K562 (cell line): ENCODE results near the gene TMEM107. TPM values are rescaled to one million over a fixed set of nuclear protein-coding genes. Genes with fewer than 3 reads are reported as not detected.

Experiments used
- EZH2 ChIP-seq: IDR thresholded peaks from 2 replicates; pipeline ENCODE4 v1.6.1; 2012; ENCODE audit warnings: low read depth, mild to moderate bottlenecking, inconsistent platforms, low read length, borderline replicate concordance
- FOSL1 ChIP-seq: fragments of 200-800 bp; sonication (Bioruptor generic); conservative IDR thresholded peaks from 2 replicates; pipeline ENCODE4 v1.6.1; 2016; ENCODE audit warnings: missing genetic modification characterization, missing compliant biosample characterization
- KDM1A ChIP-seq, 2 experiments: fragments of 450-650 bp; IDR thresholded peaks; 2 replicates each; pipeline ENCODE4 v1.6.1; 2016; ENCODE audit warnings: mild to moderate bottlenecking in 2 of 2
- MAFK ChIP-seq: IDR thresholded peaks from 2 replicates; pipeline ENCODE4 v1.6.1; 2011; ENCODE audit warnings: low read length, improper control_type of control experiment
- PURB ChIP-seq: sonication (generic); formaldehyde crosslinking; IDR thresholded peaks from 2 replicates; pipeline ENCODE4 v1.9.0; 2021; ENCODE audit warnings: low read depth, mild to moderate bottlenecking, missing genetic modification reagents
- ZFPM2 ChIP-seq: fragments of 250-450 bp; sonication (Bioruptor Pico); IDR thresholded peaks from 2 replicates; pipeline ENCODE4 v1.5.1; 2022; ENCODE audit warnings: mild to moderate bottlenecking
- ZMIZ1 ChIP-seq, 2 experiments: fragments of 150-350 bp in 1 of 2; IDR thresholded peaks; 2 replicates each; pipeline ENCODE4 v1.6.1; 2012 to 2016; ENCODE audit warnings: low read depth in 2 of 2, low read length in 2 of 2, mild to moderate bottlenecking in 1 of 2, moderate library complexity in 1 of 2
- ZNF354B ChIP-seq: fragments of 250-450 bp; sonication (Bioruptor Pico); IDR thresholded peaks from 2 replicates; pipeline ENCODE4 v1.4.0; 2020
- ZNF766 ChIP-seq: fragments of 200-800 bp; sonication (Bioruptor generic); conservative IDR thresholded peaks from 2 replicates; pipeline ENCODE4 v1.6.1; 2016; ENCODE audit warnings: missing genetic modification characterization, missing compliant biosample characterization
- polyA plus RNA-seq, 8 experiments: library from polyadenylated mRNA; depleted of rRNA in 4 of 8; stranded (reverse) in 5 of 8; unstranded in 3 of 8; fragments of >200 nt; fragmentation: Nextera tagmentation in 2 of 8; fragmentation: Illumina TruSeq in 1 of 8; extraction: Ambion mirVana in 2 of 8; extraction: Trizol in 1 of 8; gene quantifications; 2 replicates each; pipeline versions ENCODE4 v1.2.1 to v1.2.3, GENCODE V29; 2011 to 2014; ENCODE audit warnings: inconsistent platforms in 1 of 8, missing spikeins in 1 of 8
- total RNA-seq, 7 experiments: library from RNA; depleted of rRNA in 6 of 7; stranded (reverse); fragments of >200 nt in 6 of 7; fragmentation: Illumina TruSeq in 2 of 7; extraction: Trizol in 2 of 7; gene quantifications; 2 replicates each; pipeline versions ENCODE4 v1.2.1 to v1.2.3, GENCODE V29; 2011 to 2021; ENCODE audit warnings: low replicate concordance in 1 of 7
- TF ChIP-seq, protein P1 (sequence below), 3 experiments: IDR thresholded peaks in 2 of 3; conservative IDR thresholded peaks in 1 of 3; 2 replicates each; pipeline ENCODE4 v1.5.1; 2011 to 2012; ENCODE audit warnings: low read length in 3 of 3, mild to moderate bottlenecking in 3 of 3, control low read depth in 2 of 3, improper control_type of control experiment in 1 of 3, inconsistent platforms in 1 of 3, low read depth in 1 of 3, mixed read lengths in 1 of 3, moderate library complexity in 1 of 3; ENCODE audit not compliant: insufficient read depth in 2 of 3
- TF ChIP-seq, protein P2 (sequence below), 2 experiments: fragments of 450-650 bp in 1 of 2; sonication (generic) in 1 of 2; formaldehyde crosslinking in 1 of 2; IDR thresholded peaks; 2 replicates each; pipeline versions ENCODE4 v1.7.1 to v1.9.0; 2016 to 2022; ENCODE audit warnings: inconsistent platforms in 1 of 2, mild to moderate bottlenecking in 1 of 2, missing genetic modification reagents in 1 of 2

Gene TMEM107
- total and polyA plus RNA-seq, 9 of the 15 experiments (the other 6 are each of a cell fraction or from before 2014, with no cell fraction given), result 7.1 to 26.2 (median 16.9) TPM

GRCh38 chr17:8173871-8174322, 2.3 kb downstream of the TMEM107 start (continued):
- TF ChIP-seq ZMIZ1 (IDR thresholded peaks at IDR 0.05; ENCODE audit: low read depth in 2 of 2, low read length in 2 of 2), result no peak
- 0 out of 2 replicates have a peak, but pooled peaks have one; percentile 3 for TF ChIP-seq FOSL1 (tag)
- TF ChIP-seq, protein P1, sequence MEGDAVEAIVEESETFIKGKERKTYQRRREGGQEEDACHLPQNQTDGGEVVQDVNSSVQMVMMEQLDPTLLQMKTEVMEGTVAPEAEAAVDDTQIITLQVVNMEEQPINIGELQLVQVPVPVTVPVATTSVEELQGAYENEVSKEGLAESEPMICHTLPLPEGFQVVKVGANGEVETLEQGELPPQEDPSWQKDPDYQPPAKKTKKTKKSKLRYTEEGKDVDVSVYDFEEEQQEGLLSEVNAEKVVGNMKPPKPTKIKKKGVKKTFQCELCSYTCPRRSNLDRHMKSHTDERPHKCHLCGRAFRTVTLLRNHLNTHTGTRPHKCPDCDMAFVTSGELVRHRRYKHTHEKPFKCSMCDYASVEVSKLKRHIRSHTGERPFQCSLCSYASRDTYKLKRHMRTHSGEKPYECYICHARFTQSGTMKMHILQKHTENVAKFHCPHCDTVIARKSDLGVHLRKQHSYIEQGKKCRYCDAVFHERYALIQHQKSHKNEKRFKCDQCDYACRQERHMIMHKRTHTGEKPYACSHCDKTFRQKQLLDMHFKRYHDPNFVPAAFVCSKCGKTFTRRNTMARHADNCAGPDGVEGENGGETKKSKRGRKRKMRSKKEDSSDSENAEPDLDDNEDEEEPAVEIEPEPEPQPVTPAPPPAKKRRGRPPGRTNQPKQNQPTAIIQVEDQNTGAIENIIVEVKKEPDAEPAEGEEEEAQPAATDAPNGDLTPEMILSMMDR (IDR thresholded peaks at IDR 0.05 in 2 of 3, conservative IDR thresholded peaks at IDR 0.05 in 1 of 3; ENCODE audit: insufficient read depth in 2 of 3, low read depth in 1 of 3, low read length in 3 of 3), result 0 out of 6 replicates have a peak, but pooled peaks of 1 of the 3 experiments have one; percentile 14
- no peak for TF ChIP-seq KDM1A (IDR thresholded peaks at IDR 0.05)
- TF ChIP-seq MAFK, result peak; percentile 80
- no peak for TF ChIP-seq ZNF766 (CRISPR knock-in tag)
- no peak for TF ChIP-seq ZFPM2 (CRISPR knock-in tag)
- no peak for TF ChIP-seq ZNF354B
- TF ChIP-seq, protein P2, sequence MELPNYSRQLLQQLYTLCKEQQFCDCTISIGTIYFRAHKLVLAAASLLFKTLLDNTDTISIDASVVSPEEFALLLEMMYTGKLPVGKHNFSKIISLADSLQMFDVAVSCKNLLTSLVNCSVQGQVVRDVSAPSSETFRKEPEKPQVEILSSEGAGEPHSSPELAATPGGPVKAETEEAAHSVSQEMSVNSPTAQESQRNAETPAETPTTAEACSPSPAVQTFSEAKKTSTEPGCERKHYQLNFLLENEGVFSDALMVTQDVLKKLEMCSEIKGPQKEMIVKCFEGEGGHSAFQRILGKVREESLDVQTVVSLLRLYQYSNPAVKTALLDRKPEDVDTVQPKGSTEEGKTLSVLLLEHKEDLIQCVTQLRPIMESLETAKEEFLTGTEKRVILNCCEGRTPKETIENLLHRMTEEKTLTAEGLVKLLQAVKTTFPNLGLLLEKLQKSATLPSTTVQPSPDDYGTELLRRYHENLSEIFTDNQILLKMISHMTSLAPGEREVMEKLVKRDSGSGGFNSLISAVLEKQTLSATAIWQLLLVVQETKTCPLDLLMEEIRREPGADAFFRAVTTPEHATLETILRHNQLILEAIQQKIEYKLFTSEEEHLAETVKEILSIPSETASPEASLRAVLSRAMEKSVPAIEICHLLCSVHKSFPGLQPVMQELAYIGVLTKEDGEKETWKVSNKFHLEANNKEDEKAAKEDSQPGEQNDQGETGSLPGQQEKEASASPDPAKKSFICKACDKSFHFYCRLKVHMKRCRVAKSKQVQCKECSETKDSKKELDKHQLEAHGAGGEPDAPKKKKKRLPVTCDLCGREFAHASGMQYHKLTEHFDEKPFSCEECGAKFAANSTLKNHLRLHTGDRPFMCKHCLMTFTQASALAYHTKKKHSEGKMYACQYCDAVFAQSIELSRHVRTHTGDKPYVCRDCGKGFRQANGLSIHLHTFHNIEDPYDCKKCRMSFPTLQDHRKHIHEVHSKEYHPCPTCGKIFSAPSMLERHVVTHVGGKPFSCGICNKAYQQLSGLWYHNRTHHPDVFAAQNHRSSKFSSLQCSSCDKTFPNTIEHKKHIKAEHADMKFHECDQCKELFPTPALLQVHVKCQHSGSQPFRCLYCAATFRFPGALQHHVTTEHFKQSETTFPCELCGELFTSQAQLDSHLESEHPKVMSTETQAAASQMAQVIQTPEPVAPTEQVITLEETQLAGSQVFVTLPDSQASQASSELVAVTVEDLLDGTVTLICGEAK (IDR thresholded peaks at IDR 0.05), result peak; percentile 66; the same call in 1 of the 2 replicates
- TF ChIP-seq, protein P2 (CRISPR knock-in tag; IDR thresholded peaks at IDR 0.05), result no peak
- TF ChIP-seq EZH2, result no peak
- no peak for TF ChIP-seq PURB (CRISPR knock-in tag)
